ENCODE data around the gene TTLL11.
"Not testable (repeated sequence)": the region's sequence is repeated elsewhere in the genome, so short reads cannot be mapped to it uniquely, and the experiment has no call there.

Gene TTLL11

DNA sequence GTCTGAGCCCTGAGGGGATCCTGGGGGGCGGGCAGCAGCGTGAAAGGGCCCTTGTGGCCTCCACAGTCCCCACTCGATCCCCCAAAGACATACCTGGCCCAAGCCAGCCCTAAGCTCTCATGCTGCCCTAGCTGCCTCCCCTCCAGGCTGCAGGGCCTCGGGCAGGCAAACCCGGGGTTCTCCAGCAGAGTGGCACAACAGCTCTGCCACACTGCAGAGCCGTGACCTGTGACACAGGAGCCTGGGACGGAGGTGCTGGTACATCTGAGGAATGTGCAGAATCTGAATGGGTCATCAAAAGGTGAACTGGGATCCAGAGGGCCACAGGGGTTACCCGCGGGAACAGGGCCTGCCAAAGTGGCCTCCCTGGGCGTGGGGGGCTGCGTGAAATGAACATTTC lies 278.5 kb downstream of the TTLL11 start:
- no peak for DNase-seq (ENCODE audit: low read depth)

DNA sequence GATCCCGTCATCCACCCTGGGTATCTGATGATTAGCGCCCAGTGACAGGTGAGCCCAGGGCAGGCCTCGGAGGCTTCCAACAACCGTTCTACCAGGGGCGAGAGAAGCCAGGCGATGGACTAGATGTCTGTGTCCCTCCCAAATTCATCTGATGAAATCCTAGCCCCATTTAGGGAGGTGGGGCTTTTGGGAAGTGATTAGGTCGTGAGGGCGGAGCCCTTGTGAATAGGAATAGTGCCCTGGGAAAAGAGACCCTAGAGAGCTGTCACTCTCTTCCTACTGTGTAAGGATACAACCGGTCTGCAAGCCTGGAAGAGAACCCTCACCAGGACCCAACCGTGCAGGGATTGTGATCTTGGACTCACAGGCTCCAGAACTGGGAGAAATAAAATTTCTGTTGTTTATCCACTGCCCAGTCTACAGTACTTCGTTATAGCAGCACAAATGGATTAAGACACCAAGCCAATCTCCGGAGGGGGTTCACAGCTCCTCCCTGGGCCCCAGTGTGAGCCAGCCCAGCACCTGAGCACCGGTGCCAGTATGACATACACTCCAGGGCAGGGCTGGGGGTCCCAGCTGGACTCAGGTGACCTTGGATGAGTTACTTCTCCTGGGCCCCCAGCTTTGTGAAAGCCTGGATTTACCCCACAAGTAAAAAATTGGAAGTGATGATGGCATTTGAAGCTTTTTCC lies 279.4 kb downstream of the TTLL11 start:
- no peak for DNase-seq (ENCODE audit: low read depth)

DNA sequence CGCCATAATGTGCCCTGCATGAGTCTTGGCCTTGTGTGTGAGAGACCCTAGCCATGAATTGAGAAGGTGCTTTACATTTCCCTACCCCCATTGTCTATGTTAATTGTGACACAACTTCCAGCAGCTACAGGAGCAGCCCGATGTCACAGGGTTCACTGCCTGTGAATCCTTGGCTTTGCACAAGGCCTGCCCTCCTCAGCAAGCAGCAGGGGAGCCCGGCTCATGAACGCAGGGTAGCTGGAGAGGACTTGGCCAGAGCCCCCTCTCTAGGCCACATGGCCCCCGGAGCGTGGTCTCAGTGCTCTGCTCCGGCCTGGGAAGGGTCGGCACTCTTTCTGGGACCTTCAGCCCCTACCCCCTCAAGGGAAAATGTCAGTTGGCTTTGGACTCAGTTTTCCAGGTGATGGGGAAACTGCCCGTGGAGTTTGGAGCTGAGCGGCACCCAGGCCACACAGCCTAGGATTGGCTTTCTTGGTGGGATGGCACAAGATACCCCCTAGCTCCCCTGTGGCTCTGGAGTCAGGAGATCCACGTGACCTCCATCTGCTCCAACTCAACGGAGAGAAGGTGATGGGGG lies 280.9 kb downstream of the TTLL11 start:
- no peak for DNase-seq (ENCODE audit: low read depth)

DNA sequence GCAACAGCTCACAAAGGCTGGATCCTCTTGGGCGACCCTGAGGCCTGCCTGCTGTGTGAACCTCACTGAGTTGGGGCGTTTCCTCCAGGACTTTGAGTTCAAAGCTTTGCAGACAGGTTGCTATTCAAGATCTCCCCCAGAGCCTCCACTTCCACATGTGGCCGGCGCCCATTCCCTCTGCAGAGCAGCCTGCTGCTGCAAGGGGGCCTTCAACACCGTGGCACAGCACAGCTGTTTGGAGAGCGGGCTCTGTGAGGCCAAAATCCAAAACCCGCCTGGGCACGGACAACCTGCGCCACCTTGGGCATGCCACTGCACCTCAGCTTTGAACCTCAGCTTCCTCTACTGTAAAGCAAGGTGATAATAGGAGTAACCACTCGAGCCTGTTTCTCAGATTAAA lies 281.4 kb downstream of the TTLL11 start:
- no peak for DNase-seq (ENCODE audit: low read depth)

DNA sequence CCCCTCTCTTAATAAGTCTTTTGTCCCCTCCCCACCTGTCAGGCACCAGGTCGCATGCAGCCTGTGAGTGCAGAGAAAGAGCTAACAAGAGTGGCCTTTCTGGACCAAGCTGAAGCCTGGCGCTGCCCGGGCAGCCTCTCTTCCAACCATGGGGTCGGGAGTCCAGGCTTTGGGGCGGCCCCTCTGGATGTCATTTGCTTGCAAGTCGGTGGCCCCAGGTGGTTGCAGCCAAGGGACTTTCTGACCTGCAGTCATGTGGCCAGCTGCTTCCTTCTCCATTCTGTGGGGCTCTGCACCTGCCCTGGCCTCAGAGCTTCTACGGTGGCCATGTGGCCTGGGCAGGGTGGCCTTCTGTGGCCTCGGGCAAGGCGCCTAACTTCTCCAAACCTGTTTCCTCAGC lies 282.0 kb downstream of the TTLL11 start:
- DNase-seq (ENCODE audit: low read depth), result no peak

DNA sequence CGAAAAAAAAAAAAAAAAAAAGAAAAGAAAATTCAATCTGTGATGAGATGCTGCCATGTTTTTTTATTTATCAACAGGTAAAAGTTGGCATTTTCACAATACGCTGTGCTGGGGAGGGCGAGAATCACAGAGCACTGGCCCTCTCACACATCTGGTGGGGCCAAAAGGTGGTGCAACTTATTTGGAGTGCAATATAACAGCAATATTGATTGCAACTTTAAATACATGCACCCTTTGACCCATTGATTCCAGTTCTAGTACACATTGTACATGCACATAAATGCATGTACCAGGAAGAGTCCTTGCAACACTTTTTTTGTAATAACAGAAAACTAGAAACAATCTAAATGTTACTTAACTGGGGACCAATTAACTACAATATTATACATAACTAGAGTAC lies 282.6 kb downstream of the TTLL11 start:
- no peak for DNase-seq (ENCODE audit: low read depth)

DNA sequence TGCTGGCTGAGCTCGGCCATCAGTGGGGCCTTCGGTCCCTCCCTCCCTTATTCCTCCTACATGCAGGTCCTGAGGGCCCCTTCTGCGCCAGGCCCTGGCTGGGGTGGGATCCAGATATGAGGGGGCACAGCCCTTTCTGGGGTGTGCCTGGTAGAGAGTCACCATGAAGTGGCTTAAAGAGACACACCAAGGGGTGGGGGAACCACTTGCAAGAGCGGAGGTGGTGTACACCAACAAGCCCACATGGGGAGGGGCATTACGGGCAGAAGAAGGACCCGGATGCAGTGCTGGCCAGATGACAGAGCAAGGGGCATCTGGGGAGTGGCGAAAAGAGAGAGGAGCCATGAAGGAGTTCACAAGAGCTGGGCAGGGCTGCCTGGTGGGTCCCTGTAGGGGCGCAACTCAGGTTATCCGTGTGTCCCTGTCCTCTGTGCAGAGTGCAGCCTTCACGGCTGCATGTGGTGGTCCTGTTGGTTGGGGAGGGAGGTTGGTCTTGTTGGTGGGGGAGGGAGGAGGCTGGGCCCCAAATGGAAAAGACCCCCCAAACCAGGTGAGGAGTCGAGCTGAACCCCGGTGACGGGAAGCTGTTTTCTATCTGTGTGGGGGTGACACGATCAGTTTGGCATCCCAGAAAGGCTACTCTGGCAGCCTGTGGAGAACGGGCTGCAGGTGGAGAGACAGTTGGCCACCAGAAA lies 283.6 kb downstream of the TTLL11 start:
- DNase-seq (ENCODE audit: low read depth), result no peak

DNA sequence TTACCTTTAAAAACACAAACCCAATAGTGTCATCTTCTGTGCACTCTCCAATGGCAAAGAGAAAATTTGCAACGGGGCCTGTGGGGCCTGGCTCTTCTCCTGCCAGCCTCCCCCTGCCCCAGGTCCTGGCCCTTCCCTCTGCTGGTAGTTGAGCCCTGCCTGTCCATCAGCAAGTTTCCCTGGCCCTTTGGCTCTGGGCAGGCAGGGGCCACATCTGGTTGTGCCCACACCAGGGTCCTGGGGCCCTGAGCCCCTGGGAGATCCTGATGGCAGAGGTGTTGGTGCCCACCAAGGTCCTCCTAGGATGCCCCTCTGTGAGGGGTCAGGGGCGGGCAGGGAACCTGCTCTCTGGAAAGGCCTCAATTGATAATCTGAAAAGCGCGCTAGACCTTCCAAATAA lies 284.3 kb downstream of the TTLL11 start:
- DNase-seq (ENCODE audit: low read depth), result no peak

DNA sequence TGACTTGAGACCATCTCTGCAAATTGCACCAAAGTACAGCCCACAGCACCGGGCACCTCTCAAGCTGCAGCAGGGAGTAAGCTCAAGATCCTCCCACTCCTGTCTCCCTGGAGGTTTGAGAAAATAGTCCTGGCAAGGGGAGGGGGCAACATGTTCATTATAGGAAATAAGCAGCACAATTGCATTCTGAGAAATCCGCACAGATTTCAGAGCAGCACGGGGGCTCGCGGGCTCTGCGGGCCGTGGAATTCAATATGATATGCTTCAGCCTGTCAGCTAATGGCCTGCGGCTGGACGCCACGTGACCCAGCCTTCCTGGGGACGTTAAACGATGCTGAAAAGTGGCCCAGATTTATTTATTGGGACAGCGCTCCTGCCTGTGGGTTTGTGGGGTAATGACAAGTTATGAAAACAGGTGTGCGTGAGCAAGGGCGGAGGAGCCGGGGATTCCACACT lies 285.3 kb downstream of the TTLL11 start:
- no peak for DNase-seq (ENCODE audit: low read depth)

DNA sequence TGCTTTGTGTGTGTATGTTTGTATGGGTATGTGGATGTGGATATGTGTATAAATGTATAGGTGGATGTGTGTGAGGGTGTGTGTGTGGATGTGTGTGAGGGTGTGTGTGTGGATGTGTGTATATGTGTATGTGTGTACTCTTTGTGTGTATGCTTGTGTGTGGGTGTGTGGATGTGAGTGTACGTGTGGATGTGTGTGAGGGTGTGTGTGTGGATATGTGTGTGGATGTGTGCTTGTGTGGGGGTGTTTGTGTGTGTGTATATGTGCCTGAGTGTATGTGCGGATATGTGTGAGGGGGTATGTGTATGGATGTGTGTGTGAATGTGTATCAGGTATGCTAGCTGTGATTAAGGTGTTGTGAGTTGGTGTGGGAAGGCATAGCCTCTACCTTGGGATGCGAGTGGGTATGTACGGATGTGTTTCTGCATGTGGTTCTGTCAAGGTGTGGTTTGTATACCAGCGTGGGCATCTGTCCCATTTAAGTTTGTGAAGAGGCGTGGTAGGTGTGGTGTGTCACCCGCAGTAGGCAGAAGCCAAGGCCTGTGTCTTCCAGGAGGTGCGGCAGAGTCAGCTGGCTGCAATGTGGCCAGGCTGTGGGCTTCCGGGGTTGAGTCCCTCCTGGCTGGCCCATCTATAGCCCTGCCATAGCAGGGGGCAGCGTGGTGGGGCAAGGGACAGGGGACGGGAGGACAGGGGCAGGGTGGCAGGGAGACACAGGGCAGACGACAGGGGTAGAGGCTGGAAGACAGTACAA lies 285.9 kb downstream of the TTLL11 start:
- DNase-seq (ENCODE audit: low read depth), result no peak

DNA sequence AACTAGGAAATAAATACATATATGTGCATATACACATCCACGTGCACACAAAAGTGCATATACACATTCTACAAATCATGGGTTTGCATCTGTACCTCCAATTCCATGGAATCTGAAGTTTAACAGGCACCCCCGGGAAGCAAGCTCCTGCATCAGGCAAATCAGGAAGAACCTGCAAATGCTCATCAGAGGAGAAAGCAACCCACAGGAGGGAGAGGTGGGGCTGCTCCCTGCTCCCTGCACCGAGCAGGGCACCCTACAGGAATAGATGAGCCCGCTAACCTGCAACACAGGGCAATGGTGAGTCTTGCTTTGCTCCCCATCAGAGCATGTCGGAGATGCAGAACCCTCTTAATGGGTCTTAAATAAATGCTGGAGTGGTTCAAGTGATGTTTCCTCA lies 290.4 kb downstream of the TTLL11 start:
- no peak for DNase-seq (ENCODE audit: low read depth)

DNA sequence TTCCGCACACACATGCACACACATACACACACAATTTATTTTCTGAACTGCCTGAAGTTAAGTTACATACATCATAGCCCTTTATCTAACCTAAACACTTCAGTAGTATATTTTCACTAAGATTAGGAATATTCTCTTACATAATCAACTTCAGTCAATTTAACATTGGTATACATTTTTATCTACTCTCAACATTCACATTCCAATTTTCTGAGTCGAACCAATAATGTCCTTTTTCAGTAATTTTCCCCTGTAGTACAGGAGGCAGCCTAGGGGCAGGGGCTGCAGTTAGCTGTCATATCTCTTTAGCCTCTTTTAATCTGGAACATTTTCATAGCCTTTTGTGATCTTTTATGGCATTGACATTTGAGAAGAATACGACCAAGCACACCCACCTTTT lies 291.5 kb downstream of the TTLL11 start:
- no peak for DNase-seq (ENCODE audit: low read depth)

DNA sequence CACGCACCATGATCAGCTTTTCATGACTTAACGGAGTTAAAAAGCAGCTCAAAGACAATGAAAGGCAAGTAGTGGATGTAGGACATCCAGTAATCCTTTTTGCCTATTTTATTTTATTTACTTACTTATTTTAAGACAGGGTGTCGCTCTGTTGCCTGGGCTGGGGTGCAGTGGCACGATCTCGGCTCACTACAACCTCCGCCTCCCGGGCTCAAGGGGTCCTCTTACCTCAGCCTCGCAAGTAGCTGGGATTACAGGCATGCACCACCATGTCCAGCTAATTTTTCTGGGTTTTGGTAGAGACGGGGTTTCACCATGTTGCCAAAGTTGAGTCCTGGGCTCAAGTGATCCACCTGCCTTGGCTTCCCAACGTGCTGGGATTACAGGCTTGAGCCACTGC lies 292.7 kb downstream of the TTLL11 start:
- DNase-seq (ENCODE audit: low read depth), result no peak

DNA sequence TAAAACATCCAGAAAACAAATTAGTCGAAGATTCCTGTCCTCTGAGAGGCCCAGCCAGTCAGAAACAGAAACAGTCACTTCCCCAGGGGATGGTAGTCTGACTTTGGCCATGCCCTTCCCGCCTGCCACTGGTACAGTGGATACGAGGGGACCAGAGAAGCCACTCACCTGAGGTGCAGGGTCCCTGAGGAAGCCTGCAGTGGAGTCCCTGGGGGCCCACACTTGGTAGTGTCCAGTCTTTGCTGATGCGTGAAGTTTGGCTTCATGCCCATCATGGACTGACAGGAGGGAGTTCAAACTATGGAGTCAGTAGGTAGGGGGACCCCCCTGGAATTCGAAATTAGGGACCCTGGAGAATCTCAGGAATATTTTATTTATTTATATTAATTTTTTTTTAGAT lies 294.2 kb downstream of the TTLL11 start:
- no peak for DNase-seq (ENCODE audit: low read depth)

DNA sequence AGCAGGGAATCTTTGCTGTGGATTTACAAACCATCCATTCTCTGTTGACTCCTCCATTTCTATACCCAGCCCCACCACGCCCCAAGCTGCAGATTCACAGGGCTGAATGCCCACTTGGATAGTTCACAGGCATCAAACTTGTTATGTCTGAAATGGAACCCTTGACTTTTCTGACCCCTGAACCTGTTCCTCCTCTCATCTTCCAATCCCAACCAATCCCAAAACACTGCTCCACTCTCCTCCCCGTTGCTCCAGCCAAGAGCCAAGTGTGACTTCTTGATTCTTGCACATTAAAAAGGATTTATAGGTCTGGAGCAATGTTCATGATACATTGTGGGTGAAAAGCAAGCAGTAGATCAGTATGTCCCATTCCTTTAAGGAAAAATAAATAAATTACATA lies 296.0 kb downstream of the TTLL11 start:
- DNase-seq (ENCODE audit: low read depth), result no peak

DNA sequence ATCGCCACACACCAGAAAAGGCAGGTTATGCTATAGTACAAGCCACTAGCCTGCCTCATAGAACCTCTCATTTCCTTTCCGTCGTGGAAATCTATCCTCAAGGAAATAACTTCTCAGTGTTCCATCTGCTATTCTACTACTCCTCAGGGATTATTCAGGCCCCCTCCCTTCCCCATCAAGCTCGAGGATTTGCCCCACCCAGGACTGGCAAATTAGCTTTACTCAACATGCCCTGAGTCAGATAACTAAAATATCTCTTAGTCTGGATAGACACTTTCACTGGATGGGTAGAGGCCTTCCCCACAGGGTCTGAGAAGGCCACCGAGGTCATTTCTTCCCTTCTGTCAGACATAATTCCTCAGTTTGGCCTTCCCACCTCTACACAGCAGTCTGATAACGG lies 298.8 kb downstream of the TTLL11 start:
- not testable (repeated sequence) for DNase-seq (ENCODE audit: low read depth)

DNA sequence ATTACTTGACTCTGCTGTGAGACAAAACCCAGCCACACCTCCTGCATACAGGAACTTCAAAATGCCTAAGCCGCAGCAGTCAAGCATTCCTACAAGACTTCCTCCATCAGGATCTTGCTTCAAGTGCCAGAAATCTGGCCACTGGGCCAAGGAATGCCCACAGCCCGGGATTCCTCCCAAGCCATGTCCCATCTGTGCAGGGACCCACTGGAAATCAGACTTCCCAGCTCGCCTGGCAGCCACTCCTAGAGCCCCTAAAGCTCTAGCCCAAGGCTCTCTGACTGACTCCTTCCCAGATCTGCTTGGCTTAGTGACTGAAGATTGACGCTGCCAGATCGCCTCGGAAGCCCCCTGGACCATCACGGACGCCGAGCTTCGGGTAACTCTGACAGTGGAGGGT lies 300.6 kb downstream of the TTLL11 start:
- not testable (repeated sequence) for DNase-seq (ENCODE audit: low read depth)

DNA sequence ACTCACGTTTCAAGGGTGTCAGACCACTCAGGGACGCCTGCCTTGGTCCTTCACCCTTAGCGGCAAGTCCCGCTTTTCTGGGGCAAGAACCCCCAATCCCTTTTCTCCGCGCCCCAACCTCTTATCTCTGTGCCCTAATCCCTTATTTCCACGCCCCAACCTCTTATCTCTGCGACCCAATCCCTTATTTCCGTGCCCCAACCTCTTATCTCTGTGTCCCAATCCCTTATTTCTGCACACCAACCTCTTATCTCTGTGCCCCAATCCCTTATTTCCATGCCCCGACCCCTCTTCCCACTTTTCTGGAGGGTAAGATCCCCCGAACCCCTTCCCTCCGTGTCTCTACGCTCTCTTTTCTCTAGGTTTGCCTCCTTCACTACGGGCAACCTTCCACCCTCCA lies 302.3 kb downstream of the TTLL11 start:
- no peak for DNase-seq (ENCODE audit: low read depth)

DNA sequence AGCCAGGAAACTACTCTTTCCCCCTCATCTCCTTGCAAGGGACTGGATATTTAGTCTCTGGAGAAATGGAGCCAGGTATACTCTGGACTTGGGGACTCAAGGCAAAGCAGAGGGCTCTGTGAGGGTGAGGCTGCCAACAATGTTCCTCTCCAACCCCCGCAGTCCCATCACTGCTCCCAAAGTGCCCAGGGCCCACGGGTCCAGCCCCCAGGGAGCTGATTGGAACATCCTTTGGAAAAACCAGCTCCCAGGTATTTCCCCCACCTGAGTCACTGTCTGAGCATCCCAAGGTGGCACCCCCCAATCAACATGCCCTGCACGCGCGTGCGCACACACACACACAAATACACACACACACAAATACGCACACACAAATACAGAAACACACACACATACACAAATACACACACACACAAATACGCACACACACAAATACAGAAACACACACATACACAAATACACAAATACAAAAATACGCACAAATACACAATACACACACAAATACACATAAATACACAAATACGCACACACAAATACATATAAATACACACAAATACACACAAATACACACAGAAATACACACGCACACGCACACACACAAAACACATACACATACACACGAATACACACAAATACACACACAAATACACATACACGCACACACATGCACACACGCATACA lies 304.3 kb downstream of the TTLL11 start:
- DNase-seq (ENCODE audit: low read depth), result no peak

DNA sequence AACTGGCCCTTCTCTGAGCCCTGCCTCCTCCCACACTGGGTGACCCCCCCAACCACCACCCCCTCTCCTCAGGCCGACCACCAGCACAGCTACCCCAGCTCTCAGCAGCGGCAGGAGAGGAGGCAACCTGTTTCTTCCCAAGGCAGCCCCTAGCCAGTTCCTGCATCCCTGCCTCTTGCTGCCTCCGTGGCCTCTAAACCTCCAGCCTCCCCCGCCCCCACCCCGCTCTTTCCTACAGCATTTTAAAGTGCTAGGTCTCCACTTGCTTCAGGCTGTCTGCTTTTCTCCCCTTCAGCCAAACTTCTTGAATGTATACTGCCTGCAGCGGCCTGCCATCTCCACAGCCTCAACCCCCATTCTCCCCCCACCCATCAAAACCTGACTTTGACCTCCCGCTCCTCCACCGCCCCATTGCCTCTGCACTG lies 306.1 kb downstream of the TTLL11 start:
- DNase-seq (ENCODE audit: low read depth), result no peak

DNA sequence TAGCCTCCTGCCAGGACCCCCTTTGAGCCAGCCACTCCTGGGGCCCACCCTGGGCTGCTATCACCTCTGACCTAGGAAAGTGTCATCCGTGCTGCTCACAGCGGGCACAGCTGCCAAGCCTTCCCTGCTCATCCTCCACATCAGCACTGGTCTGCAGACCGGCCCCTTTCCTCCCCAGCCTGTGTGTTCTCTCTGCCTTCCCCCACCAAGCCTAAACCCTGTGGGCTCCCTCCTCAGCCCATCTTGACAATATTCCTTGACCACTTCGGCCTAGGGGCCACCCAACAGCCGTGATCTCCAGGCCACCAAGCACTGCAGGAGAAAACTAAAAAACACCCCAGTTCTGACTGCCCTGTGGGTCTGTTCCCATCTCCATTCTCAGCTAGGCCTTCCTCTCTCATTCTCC lies 306.6 kb downstream of the TTLL11 start:
- no peak for DNase-seq (ENCODE audit: low read depth)
